ENCODE measurements around the gene MEIKIN.

Gene MEIKIN

GRCh38 chr5:131810510-131811249 is 134.8 kb downstream of the MEIKIN start:
- TF ChIP-seq, protein P1, sequence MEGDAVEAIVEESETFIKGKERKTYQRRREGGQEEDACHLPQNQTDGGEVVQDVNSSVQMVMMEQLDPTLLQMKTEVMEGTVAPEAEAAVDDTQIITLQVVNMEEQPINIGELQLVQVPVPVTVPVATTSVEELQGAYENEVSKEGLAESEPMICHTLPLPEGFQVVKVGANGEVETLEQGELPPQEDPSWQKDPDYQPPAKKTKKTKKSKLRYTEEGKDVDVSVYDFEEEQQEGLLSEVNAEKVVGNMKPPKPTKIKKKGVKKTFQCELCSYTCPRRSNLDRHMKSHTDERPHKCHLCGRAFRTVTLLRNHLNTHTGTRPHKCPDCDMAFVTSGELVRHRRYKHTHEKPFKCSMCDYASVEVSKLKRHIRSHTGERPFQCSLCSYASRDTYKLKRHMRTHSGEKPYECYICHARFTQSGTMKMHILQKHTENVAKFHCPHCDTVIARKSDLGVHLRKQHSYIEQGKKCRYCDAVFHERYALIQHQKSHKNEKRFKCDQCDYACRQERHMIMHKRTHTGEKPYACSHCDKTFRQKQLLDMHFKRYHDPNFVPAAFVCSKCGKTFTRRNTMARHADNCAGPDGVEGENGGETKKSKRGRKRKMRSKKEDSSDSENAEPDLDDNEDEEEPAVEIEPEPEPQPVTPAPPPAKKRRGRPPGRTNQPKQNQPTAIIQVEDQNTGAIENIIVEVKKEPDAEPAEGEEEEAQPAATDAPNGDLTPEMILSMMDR (IDR thresholded peaks at IDR 0.05; ENCODE audit: low read depth, low read length) = peak; percentile 19
- DNase-seq (ENCODE audit: low read depth, low spot score) = no peak
- in situ Hi-C loops (cut with HindIII; ENCODE audit: low sequenced_read_pairs) = no loop called here
- H3K4me3 ChIP-seq (ENCODE audit: low read depth, low read length) = no peak overlapping the region

- DNase-seq (ENCODE audit: low read depth, low spot score) = peak; percentile 98
- H3K4me3 ChIP-seq (ENCODE audit: low read depth, low read length) = peak within 1 kb of the TSS; percentile 93
- TF ChIP-seq, protein P1 (IDR thresholded peaks at IDR 0.05; ENCODE audit: low read depth, low read length) = no peak
- in situ Hi-C loops (cut with HindIII; ENCODE audit: low sequenced_read_pairs) = no loop called here
Observed at GRCh38 chr5:131796793-131797693, 148.4 kb downstream of the MEIKIN start, which contains the start of gene FNIP1. TSS of gene FNIP1 (minus strand) at chr5:131797017. CDS start at chr5:131796921, 96 bp downstream.

DNA sequence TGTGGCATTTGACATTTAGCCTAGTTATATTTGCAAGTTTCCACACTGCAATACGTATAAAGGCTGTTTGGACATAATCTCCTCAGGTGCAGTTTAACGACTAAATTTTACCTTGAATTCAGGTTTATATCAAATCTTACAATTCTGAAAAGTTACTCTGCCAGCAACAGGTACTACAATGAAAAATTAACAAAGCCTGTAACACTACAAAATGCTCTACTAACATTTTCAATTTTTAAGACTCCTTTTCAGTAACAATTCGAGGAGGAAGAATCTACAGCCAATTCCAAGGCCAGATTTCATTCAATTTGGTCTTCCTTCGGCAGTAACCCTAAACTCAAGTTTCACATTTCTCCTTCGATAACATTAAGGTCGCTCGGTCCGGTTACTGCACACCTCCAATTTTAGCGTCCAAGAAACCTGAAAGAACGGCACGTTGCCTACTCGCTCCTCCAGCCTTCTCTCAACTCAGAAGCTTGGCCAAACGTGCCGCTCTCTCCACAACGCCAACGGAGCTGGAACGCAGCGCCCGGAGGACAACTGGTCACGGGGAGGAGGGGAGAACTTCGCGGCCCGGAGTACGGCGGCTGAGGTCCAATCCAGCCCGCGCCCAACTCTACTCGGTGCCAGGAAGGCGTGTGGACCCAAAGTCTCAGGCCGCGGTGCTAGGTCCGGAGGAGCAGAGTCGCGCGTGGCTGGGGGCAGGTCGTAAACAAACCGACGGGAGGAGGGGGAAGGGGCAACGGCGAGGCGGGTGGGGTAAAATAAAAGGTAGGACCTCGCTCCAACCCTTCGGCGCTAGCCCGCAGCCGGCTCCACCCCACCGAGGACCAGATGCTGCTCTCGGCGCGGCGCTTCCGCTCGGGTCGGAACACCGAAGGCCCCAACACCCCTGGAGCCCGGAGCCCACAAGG is 149.3 kb downstream of the MEIKIN start:
- in situ Hi-C loops (cut with HindIII; ENCODE audit: low sequenced_read_pairs) = no loop called here
- peak overlapping the region; percentile 93 for H3K4me3 ChIP-seq (ENCODE audit: low read depth, low read length)
- DNase-seq (ENCODE audit: low read depth, low spot score) = peak; percentile 52
- TF ChIP-seq, protein P1 (IDR thresholded peaks at IDR 0.05; ENCODE audit: low read depth, low read length) = no peak

GRCh38 chr5:131795228-131795627 is 150.2 kb downstream of the MEIKIN start:
- no peak for DNase-seq (ENCODE audit: low read depth, low spot score)
- TF ChIP-seq, protein P1 (IDR thresholded peaks at IDR 0.05; ENCODE audit: low read depth, low read length) = no peak
- in situ Hi-C loops (cut with HindIII; ENCODE audit: low sequenced_read_pairs) = no loop called here
- H3K4me3 ChIP-seq (ENCODE audit: low read depth, low read length) = peak overlapping the region; percentile 93

DNA sequence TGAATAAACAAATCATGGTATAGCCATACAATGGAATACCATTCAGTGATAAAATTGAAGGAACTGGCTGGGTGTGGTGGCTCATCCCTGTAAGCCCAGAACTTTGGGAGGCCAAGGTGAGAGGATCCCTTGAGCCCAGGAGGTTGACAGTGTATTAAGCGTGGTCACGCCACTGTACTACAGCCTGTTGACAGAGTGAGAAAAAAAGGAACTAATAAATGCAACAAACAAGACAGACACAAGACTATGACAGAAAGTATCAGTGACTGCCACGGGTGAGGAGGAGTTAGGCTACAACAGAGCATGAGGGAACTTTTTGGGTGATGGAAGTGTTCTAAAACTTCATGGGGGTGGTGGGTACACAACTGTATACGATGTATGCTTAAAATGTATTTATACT is 150.9 kb downstream of the MEIKIN start:
- H3K4me3 ChIP-seq (ENCODE audit: low read depth, low read length) = no peak overlapping the region
- in situ Hi-C loops (cut with HindIII; ENCODE audit: low sequenced_read_pairs) = no loop called here
- TF ChIP-seq, protein P1 (IDR thresholded peaks at IDR 0.05; ENCODE audit: low read depth, low read length) = no peak
- DNase-seq (ENCODE audit: low read depth, low spot score) = no peak

GRCh38 chr5:131792896-131793295 is 152.6 kb downstream of the MEIKIN start:
- no peak for DNase-seq (ENCODE audit: low read depth, low spot score)
- in situ Hi-C loops (cut with HindIII; ENCODE audit: low sequenced_read_pairs) = no loop called here
- TF ChIP-seq, protein P1 (IDR thresholded peaks at IDR 0.05; ENCODE audit: low read depth, low read length) = no peak
- no peak overlapping the region for H3K4me3 ChIP-seq (ENCODE audit: low read depth, low read length)
